ENCODE measurements around the gene FAM50A.
A peak's percentile ranks its signal among the peaks of the same experiment; 100 is the strongest.
"Not testable (repeated sequence)": the region's sequence is repeated elsewhere in the genome, so short reads cannot be mapped to it uniquely, and the experiment has no call there.

Gene FAM50A

DNA sequence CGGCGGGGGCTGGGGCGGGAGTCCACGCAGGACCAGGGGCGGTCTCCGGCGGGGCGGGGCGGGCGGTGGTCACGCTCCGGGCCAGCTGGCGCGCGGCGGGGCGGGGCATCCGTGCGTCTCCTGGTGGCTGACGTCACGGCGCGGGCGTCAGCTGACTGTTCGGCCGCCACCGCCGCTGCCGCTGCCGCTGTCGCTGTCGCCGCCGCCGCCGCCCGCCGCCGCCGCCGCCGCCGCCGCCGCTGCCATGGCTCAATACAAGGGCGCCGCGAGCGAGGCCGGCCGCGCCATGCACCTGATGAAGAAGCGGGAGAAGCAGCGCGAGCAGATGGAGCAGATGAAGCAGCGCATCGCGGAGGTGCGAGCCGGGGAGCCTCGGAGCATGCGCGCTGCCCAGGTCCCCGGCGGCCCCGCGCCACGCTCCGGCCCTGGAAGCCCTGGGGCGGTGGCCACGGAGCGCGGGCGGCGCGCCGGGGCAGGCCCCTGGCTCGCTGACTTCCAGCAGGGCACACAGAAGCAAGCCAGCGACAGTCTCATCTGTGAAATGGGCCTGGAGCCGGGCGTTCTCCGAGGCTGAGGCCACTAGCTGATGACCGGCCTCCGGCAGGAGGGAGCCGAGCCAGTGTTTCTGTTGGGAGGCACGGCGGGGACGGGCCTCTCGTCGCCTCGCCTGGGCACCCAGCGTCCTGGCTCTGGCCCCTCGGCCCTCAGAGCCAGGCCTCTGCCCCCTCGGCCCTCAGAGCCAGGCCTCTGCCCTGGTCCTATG is at the start of gene FAM50A:
Gene FAM50A (plus strand): TSS at position 150 of the 763 bp plus-strand sequence. CDS start 95 bp downstream, at position 245.
- DNase-seq (ENCODE audit: low read depth in 2 of 3, low spot score in 2 of 3): peak in 1 of 3 experiments; percentile 48

DNA sequence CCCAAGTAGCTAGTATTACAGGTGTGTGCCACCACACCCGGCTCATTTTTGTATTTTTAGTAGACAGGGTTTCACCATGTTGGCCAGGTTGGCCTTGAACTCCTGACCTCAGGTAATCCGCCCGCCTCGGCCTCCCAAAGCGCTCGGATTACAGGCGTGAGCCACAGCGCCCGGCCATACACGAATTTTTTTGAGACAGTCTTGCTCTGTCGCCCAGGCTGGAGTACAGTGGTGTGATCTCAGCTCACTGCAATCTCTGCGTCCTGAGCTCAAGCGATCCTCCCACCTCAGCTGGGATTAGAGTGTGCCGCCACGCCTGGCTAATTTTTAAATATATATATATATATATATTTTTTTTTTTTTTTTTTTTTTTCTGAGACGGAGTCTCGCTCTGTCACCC is 47.6 kb upstream of the FAM50A start:
- not testable (repeated sequence) for DNase-seq (ENCODE audit: low read depth in 2 of 3, low spot score in 2 of 3)

DNA sequence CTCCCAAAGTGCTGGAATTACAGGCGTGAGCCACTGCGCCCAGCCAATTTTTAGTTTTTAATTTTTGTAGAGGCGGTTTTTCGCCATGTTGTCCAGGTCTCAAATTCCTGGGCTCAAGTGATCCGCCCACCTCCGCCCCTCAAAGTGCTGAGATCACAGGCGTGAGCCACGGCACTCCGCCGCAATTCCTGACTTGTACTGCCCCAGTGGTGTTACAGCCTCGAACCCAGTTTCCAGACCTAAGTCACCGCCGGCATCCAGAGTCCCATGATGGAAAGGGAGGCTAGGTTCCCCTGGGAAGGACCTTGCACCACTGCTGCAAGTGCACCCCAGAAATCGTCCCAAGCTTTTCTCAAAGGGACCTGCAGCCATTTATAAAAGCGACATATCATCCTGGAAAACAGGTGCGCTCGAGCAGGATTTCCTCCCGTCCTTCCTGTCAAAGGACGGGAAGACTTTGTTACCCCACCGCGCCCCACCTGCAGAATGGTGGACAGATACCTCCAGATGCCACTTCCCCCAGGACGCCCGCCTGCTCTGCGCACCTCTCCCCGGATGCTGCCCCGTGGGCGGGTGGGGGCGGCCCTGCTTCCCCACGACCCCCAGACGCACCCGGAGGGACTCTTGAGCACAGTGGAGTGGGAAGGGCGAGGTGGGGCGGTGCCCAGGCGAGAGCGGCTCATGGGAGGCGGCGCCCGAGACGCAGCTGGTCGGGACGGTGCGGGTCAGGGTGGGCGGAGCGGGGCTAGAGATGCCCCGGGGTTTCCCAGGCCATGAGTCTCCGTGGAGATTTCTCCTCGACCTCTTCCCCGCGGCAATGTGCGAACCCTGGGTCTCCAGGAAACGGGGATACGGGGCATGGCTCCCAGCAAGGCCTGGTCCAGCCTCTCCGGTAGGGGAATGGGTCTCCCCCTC is 46.7 kb upstream of the FAM50A start:
- no peak for DNase-seq (ENCODE audit: low read depth in 2 of 3, low spot score in 2 of 3)

DNA sequence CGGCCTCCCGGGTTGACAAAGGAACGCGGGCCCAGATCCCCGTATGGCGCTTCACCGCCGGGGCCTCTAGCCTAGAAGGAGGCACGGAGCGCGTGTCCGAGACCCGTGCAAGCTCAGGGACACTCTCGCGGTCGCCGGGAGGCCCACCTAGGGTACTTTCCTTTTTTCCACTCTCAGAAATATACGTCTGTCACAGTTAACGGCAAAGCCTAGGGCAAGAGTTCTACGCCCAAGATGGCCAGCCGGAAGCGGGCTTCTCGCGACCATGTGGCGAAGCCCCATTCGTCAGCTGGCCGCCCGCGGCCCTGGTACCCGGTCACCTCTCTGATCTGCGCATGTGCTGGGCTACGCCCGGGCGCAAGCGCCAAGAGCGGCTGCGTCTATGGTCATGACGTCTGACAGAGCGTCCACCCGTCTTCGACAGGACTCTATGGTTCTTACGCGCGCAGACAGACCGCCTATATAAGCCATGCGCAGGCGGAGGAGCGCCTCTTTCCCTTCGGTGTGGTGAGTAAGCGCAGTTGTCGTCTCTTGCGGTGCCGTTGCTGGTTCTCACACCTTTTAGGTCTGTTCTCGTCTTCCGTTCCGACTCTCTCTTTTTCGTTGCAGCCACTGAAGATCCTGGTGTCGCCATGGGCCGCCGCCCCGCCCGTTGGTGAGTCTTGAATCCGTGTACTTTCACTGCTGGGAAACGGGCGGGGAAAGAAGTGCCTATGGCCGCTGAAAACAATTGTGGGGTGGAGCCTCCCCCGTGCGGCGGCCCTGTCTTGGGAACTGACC is 45.9 kb upstream of the FAM50A start, which contains the start of gene RPL10:
Gene RPL10 (plus strand): TSS at position 490 of the 780 bp plus-strand sequence. CDS start 143 bp downstream, at position 633.
- peak in 2 of 3 experiments; percentile 61 to 76 for DNase-seq (ENCODE audit: low read depth in 2 of 3, low spot score in 2 of 3)

DNA sequence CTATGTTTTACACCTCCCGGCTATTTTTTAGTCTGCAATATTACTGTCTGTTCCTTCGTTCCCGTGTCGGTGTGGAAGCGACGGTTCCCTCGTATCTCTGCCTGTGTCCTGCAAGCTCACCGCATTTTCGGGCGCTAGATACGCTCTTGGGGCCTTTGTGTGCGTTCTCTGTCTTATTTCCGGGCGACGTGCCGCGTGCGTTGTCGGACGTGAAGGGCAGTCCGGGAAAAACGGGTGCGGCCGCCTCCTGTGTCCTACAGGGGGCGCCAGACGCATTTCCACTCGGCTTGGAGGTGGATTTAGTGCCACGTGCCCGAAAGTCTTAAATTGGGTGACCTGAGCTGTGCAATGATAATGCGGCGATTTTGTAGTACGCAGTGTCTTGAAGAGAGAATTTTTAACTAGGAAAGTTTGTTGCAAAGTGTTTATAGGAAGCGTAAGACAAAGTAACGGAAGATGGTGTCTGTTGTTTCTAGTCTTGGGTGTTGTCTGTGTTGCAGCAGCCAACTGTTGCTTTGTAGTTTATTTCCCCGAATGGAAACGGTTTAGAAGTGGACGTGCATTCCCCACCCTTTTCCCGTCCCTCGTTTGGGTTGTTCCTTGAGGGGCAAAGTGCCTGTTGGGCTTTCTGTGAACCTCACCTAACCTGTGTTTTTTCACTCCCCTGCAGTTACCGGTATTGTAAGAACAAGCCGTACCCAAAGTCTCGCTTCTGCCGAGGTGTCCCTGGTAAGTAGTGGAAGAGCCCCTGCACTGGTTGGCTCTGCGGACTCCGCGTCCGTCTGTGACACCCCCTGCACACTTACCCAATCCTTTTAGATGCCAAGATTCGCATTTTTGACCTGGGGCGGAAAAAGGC is 45.0 kb upstream of the FAM50A start:
- DNase-seq (ENCODE audit: low read depth in 2 of 3, low spot score in 2 of 3): peak in 1 of 3 experiments; percentile 56

DNA sequence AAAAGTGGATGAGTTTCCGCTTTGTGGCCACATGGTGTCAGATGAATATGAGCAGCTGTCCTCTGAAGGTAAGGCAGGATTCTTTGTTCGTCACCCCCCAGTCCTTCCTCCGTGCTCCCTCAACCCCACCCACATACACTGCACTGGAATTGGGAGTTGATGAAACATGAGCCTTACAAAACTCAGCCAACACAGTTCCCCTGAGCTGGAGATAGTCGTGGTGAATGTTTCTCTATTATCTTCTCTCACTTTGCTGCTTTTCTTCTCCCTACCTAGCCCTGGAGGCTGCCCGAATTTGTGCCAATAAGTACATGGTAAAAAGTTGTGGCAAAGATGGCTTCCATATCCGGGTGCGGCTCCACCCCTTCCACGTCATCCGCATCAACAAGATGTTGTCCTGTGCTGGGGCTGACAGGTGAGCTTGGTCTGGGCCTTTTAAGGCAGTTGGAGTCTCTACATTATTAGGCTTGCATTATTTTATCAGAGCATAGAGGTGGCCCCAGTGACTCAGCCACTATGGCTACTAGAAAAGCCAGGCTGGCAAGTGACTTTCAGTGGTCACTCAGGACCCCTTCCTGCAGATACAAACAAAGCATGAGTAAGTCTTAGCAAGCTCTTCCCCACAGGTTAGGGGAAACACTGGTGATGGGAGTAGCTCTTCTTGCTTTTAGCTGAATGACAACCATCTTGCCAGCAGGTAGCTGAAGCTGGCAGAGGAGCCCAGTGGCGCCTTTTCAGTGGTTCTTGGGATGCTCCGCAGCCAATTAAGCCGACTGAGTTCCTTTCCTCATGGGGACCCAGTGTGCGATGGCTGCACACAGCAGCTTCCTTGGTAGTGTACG is 44.2 kb upstream of the FAM50A start:
- no peak for DNase-seq (ENCODE audit: low read depth in 2 of 3, low spot score in 2 of 3)

DNA sequence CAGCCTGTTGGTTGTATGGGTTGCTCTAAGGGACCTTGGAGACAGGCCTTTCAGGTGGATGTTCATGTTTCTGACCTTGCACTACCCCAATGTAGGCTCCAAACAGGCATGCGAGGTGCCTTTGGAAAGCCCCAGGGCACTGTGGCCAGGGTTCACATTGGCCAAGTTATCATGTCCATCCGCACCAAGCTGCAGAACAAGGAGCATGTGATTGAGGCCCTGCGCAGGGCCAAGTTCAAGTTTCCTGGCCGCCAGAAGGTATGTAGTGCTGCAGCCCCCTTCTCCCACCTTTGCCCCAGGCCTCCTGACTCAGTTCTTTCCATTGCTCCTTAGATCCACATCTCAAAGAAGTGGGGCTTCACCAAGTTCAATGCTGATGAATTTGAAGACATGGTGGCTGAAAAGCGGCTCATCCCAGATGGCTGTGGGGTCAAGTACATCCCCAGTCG is 43.5 kb upstream of the FAM50A start:
- DNase-seq (ENCODE audit: low read depth in 2 of 3, low spot score in 2 of 3): not testable (repeated sequence)

GRCh38 chrX:154401045-154401799 is 42.7 kb upstream of the FAM50A start:
- peak in 1 of 3 experiments; percentile 22 for DNase-seq (ENCODE audit: low read depth in 2 of 3, low spot score in 2 of 3)

DNA sequence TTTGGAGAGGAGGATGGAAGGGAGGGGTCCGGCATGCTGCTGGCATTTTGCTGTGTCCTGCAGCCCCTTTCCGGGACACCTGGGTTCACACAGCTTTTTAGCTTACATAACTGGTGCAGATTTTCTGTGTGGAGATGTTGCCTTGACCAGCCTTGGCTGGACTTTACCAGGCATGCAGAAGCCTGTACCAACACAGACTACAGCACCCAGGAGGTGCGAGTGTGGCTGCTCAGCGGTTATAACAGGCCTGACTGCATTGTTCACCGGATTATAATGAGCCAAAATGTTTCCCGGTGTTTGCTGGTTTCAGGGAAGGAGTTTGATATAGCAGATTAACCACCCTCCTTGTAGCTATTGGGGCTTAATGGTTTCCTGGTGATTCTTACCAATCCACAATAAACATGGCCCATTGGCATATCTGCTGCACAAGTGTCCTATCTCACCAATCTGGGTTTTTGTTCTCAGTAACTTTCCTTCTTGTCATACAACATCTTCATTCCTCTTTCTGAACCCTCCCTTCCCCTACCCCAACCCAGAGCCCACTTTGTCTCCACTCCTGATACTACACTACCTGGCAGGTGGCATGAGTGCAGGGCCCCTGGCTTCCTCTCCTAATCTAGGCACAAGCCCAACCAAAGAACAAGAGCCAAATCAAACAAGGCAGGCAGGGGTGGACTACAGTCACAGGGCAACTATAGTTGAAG is 41.9 kb upstream of the FAM50A start:
- DNase-seq (ENCODE audit: low read depth in 2 of 3, low spot score in 2 of 3): no peak

GRCh38 chrX:154402622-154403127 is 41.3 kb upstream of the FAM50A start:
- DNase-seq (ENCODE audit: low read depth in 2 of 3, low spot score in 2 of 3): no peak

DNA sequence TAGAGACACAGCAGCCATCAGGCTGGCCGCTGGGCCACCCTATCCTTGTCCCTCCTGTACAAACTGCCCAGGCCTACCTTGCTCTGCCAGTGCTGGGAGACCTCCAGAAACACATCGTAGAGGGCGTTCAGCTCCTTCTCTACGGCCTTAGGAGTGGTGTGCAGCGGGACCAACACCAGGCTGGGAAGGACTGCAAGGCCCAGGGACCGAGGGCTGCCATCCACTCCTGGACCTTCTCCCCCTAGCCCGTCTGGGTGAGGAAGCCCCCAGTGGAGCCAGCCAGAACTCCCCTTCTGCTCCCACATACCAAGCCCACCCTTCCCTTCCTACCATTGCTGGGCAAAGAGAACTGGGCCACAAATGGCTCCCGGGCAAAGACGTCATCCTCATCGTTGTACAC is 40.7 kb upstream of the FAM50A start:
- no peak for DNase-seq (ENCODE audit: low read depth in 2 of 3, low spot score in 2 of 3)

DNA sequence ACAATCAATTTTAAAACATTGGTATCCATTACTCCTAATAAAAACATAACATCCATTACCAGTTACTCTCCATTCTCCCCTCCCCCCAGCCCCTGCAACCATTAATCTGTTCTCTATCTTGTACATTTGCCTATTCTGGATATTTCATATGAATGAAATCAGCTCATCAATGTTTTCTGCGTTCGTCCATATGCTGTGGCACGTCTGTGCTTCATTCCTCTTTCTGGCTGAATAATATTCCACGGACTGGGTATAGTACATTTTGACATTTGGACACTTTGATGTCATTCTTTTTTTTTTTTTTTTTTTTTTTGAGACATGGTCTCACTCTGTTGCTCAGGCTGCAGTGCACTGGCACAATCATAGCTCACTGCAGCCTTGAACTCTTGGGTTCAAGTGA is 40.1 kb upstream of the FAM50A start:
- no peak for DNase-seq (ENCODE audit: low read depth in 2 of 3, low spot score in 2 of 3)

GRCh38 chrX:154404625-154405192 is 39.2 kb upstream of the FAM50A start:
- no peak for DNase-seq (ENCODE audit: low read depth in 2 of 3, low spot score in 2 of 3)

- no peak for DNase-seq (ENCODE audit: low read depth in 2 of 3, low spot score in 2 of 3)
These were observed 35.2 kb upstream of the FAM50A start for GRCh38 chrX:154408659-154409221.

DNA sequence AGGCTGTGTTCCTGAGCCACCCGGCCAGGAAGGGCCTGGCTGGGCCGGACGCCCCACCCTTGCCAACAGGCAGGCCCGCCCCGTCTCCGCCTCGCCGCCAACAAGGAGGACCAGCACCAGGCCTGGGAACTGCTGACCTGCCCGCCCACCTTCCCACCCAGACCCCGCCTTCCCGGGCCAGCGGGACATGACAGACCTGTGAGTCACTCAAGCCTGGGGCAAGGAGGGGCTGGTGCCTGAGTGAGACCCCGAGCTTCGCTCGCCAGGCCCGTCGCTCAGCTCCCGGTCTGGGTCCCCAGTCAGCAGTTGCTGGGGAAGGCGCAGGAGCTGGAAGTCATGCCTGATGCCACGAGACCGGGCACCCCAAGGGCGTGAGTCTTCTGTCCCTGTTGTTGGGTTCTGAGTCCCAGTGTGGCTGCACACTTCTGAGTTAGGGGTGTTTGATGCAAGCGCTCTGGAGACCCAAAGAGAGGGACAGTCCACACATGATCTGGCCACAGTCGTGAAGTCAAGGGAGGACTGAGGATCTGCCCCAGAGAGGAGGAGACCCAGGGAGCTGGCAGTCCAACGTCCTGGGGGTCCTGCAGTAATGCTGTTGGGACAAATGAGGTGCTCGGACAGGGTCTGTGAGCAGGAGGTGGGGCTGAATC is 34.6 kb upstream of the FAM50A start, which contains the start of gene DNASE1L1:
Gene DNASE1L1 (minus strand): TSS at position 33 of the 650 bp plus-strand sequence. CDS start 3,686 bp downstream, outside the sequence.
- DNase-seq (ENCODE audit: low read depth in 2 of 3, low spot score in 2 of 3): no peak

GRCh38 chrX:154411981-154412340 is 32.0 kb upstream of the FAM50A start:
- no peak for DNase-seq (ENCODE audit: low read depth in 2 of 3, low spot score in 2 of 3)

Measured in activated CD8-positive, alpha-beta memory T cell treated with anti-CD3 and anti-CD28 coated beads for 48 hours (primary cell).